Measurements from ENCODE around the gene FBXL16.

FBXL16 gene

DNA sequence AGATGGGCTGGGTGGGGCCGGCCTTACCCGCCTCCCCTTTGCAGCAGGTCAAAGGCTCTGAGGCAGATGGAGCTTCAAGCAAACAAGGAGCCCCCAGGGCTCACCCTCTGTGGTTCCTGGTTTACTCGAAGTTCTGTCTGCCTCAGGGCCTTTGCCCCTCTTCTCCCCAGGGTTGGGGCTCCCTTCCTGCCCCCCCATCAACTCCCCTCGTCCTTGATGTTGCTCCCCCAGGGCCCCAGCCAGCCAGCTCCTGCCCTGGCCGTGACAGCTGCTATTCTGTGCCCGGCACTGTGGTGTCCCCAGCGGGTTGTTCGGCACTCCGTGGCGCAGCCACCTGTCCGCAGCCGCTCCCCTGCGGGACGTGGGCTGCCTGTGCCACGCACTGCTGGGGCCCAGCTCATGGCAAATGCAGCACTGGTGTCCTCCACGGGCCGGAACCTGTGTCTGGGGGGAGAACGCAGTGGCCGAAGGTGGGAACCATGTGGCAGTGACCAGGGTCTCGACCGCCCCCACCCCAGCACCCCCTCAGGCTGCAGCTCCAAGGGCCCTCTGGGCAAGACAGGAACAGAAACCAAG, 5.0 kb upstream of the FBXL16 start:
- DNase-seq (ENCODE audit: low spot score) = no peak

DNA sequence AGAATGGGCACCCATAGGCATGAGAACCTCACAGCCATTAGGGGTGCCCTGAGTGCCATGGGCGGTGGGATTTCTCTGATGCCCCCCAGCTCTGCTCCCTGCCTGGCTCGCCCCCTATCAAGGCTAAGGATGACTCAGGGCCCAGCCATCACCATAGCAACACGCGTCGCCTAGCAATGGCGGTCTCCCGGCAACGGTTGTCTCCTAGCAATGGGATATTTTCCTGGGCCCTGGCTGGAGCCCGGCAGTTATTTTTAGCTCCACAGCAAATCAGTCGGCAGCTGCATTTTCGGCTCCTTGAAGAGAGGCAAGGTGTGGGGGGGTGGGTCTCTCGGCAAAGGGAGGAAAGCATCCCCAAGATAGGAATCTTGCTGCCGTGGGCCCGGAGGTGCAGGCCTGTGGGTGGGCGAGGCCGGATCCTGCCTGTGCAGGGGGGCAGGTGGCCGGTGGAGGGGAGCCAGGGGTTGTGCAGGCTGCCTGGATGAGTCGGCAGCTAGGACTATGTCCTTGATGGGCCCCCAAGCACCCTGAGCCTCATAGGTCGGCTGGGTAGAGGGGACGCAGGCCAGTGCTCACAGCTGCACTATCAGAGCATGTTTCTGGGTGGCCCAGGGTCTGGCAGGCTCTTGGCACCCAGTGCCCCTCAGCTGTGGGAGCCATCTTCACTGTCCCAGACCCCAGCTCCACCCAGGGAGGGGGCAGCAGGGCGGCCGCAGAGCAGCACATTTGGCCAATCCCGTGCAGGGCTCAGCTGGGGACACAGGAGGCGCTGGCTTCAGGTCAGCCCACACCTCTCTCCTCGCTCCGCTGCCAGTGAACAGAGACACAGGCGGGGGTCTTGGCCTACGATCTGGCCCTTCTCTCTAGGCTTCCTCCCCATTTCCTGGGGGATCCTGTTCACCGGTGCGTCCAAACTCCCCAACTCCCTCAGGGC, 4.2 kb upstream of the FBXL16 start:
- DNase-seq (ENCODE audit: low spot score) = peak; percentile 93

DNA sequence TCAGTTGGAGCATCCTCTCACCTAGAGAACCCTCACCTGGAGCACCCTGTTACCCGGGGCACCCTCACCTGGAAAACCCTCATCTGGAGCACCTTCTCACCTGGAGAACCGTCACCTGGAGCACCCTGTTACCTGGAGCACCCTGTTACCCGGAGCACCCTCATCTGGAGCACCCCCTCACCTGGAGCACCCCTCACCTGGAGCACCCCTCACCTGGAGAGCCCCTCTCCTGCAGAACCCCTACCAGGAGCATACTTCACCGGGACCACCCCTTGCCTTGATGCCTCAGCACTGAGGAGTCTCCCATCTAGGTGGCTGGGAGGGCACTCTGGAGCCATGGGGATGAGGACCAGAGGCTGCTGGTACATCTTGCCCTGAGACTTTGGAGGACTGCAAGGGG, 3.4 kb upstream of the FBXL16 start:
- DNase-seq (ENCODE audit: low spot score) = no peak

DNA sequence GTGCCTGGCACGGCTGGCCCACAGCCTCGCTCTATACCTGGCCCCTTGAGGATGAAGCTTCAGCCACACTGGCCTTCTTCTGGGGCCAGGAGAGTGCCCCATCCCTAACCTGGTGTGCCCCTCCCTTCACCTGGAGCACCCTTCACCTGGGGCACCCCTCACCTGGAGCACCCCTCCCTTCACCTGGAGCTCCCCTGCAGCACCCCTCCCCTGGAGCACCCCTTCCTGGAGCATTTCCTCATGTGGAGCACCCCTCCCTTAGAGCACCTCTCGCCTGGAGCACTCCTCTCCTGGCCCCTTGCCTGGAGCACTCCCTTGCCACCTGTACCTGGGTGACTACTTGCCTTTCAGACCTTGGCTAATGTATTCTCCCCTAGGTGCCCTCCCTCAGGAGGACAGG, 2.4 kb upstream of the FBXL16 start:
- DNase-seq (ENCODE audit: low spot score) = no peak

DNA sequence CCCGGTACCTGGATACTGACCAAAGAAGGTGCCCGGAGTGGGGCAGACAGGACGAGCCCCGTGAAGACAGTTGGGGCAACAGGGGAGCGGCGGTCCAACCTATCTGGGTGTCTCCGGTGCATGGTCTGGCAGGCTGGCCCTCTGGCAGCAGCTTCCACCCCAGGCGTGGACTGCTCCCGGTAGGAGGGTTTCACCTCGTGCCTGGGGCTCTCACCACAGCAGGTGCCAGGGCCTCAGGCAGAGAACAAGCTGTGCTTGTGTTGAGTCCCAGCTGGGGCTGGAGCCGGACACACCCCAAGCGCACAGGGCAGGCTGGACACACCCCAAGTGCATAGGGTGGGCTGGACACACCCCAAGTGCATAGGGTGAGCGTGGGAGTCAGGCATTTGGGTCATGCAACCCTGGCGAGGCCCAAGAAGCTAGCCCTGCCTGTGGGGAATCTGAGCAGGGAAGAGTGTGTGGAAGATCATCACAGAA, 1.5 kb upstream of the FBXL16 start:
- DNase-seq (ENCODE audit: low spot score) = no peak

DNA sequence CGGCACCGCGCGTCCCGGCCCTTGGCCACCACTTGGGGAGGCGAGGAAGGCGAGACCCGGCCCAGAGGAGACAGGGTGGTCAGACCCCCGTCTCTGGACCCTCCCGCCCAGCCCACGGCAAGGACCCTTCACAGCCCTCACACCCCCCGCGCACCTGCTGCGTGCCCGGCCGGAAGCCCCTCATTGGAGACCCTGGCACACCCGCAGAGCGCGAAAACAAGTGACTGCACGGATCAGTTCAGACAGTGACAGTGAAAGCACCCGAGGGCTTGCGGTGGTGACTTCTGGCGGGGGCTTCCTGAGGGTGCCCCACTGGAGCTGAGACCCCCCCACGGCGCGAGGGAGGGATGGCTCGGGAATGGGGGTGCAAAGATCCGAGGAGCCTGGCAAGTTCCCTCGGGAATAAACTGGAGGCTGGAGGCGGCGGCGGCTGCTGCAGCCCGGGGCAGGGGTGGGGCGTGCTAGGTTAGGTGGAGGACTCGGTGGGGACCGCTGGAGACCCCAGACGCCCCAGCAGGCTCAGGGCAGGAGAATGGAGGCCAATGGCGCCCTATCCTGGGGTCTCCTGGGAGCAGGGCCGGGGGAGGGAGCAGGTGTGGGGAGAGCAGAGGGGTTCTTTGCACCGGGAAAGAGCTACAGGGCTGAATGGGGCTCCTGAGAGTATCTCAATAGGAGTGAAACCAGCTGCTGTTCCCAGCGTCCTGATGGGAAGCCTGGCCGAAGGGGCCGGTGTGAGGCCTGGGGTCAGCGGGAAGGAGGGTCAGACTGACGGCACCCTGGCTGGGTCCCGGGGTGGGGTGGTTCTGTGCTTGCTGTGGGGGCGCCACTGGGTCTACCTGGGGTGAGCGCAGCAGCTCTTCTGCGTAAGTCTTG, 824 bp upstream of the FBXL16 start:
- DNase-seq (ENCODE audit: low spot score) = no peak

DNA sequence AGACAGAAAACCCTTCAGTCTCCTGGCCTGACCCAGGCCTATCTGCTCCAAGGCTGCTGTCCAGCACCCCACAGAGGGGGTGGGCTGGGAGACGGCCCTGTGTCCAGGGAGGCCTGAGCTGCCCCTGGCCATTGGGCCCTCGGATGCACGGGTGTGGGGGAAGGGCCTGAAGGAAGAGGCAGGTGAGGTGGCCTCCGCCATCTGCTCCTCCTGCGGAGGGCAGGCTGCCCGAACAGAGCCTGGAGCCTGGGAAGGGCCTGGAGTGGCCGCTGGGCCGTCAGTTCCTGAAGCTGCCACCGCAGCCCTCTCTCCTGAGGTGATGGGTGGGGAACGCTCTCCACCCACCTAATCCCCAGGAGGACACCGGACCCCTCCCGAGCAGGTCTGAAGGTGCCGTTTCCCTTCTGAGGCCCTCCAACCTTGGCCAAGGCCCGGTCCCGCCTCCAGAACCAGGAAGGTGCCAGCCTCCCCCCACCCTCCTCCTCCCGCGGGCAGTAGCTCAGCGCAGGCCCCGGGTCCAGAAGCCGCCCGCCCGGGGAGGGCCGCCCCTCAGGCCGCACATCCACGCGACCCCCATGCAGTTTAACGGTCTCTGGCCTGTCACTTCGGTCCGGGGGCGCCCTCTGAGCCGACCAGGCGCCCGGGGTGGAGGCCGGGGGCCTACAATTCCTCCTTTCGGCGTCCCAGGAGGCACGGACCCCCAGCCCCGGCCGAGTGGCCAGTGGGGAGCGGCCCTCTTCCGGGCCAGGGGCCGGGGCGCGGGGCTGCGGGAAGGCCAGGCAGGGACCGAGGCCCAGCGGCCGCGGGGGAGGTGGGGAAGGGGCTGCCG, 835 bp downstream of the FBXL16 start:
- DNase-seq (ENCODE audit: low spot score) = no peak

DNA sequence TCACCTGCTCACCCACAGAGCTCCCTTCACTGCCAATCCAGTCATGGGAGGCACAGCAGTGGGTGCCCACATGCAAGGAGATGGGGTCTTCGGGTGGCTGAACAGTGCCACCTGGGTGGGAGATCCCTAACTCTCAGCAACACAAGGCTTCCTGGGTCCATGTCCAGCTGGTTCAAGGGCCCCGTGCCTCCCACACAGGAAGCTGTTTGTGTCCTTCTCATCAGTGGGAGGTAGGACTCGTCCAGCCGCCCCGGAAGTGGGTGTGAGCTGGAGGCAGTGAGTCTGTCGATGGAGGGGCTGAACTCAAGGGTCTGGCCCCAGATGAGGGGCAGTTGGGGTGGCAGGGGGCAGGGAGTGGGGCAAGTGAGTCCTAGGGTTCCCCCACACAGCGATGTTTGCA, 1.6 kb downstream of the FBXL16 start:
- DNase-seq (ENCODE audit: low spot score) = no peak

DNA sequence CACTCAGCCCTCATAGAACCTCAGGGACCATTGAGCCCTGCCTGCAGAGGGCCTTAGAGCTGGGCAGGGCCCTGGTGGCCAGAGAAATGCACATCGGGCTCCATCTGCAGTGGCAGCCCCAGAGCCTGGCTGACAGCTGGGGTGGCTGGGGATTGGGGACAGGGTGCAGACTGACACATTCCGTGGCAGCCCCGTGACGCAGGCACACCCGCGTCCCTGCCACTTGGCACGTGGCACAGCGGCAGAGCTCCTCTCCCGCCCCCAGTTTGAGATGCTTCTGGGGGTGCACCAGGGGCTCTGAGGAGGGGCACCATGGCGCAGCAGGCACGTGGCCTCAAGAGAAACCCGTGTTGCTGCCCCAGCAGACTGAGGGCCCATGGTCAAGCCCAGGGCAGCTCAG, 2.2 kb downstream of the FBXL16 start:
- DNase-seq (ENCODE audit: low spot score) = no peak

DNA sequence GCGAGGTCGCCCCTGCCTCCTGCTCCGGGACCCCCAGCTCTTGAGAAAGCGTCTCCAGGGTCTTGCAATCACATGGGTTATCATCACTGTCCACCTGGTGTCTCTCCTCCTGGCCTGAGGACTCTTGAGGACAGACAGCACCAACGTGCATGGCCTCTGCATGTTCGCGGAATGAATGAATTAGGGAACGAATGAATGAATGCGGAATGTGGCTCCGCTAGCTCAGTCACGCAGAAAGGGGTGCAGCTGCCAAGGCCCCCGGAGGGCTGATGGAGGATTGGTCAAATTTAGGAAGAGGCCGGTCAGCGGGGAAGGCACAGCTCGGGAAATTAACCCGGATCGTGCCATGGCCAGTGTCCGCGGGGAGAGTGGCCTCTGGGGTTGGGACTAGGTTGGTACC, 3.3 kb downstream of the FBXL16 start:
- no peak for DNase-seq (ENCODE audit: low spot score)

DNA sequence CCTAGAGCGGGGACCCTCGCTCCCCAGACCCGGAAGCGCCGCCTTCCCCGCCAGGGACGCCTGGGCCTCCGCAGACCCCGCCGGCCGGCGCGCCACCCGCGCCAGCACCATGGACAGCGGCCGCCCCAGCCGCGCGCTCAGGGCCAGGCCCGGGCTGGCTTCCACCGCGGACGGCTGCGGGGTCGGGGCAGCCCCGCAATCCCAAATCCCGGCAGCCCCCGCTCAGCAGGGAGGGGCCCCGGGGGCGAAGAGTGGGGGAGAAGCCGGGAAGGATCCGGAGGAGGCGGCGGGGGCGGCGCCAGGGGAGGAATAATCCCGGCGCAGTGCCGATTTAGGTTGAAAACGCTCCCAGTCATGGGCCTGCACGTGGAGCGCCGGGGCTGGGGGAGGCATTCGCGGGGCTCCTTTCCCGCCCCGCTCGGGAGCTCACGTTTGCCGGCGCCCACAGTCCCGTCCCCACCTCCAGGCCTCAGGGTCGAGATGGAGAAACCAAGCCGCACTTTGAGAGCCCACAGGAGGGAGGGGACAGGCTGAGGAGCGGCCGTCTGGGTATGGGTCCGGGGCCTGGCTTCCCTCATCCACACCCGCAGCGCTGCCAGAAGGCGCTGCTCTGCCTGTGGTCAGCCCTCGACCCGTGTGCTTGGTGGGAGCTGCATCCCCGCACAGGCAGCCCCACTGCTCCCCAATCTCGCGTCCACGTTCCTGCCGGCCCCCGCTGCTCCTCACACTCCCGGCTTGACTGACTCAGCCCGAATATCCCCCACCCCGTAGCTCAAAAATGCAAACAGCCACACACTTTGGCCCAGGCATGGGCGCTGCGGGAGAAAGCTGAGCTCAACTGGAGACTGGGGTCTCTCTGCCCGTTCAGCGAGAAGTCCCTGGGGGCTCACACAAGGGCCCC, 4.7 kb downstream of the FBXL16 start:
- DNase-seq (ENCODE audit: low spot score) = no peak

DNA sequence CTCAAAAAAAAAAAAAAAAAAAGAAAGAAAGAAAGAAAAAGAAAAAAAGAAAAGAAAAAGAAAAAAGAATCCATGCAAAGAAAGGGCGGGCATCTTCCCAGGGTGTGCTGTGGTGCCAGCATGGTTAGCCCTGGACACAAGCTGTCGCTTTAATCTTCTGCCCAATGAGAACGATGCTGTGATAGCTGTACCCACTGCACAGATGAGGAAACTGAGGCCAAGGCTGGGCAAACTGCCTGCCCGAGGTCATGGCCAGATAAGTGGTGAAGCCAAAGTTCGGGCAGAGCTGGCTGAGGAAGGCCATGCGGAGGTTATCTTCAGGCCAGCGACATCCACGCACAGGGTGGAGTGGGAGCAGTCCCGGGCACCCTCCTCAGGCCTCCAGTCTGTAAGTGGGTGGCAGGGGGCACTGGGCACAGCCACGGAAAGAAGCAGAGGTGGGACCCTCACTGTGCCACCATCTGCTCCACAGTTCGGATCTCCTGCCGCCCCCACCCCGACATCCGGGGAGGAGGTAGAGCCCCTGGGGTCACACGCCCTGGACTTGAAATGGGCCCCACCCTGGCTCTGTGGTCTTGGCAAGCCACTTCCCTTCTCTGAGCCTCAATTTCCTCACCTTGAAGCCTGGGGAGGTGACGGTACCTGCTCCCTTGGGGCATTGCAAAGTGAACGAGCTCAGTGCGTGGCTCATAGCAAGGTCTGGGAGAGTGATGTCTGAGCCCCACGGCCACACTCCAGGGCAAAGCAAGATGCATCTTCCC, 6.5 kb downstream of the FBXL16 start:
- DNase-seq (ENCODE audit: low spot score) = no peak

DNA sequence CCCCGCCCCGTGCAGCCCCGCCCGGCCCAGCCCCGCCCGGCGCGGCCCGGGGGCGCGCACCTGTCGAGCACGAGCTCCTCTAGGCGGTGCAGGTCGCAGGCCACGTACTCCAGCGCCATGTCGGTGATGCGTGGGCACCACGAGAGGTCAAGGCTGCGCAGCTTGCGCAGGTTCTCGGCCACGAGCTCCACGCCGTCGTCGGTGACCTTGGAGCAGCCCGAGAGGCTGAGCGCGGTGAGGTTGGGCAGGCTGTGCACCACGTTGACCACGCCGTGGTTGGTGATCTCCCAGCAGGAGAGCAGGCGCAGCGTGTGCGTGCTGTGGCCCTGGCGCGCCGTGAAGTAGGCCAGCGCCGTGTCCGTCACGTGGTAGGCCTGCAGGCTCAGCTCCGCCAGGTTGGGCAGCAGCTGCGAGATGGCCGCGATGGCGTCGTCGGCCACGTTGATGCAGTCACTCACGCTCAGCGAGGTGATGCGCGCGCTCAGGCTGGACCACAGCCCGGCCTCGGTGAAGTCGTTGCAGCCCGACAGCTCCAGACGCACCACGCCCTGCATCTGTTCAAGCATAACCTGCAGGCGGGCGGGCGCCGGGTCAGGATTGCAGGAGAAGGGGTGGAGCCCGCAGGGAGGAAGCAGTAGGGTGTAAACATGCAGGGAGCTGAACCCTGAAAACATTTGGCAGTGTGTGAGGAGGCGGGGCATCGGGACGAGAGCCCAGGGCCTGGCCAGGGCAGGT, 10.1 kb downstream of the FBXL16 start:
- DNase-seq (ENCODE audit: low spot score) = no peak

DNA sequence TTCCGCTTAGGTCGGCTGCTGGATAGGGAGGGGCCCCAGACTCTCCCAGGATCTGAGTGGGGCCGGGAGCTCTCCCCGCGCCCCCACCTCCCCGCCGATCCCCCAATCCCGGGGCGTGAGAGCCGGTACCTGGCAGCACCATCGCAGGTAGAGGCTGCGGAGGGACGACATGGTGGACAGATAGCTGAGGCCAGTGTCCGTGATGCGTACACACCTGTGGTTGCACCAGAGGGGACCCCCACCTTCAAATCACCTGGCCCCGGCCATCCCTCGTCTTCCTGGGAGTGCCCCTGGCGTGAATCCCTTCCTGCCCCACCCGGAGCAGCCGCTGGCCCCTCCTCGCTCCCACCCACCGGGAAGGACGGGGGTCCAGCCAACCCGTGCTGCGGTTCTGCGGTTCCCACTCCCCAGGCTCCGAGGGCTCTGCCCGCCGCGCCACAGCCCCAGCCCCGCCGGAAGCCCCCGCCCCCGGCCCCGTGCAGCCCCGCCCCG, 10.7 kb downstream of the FBXL16 start:
- DNase-seq (ENCODE audit: low spot score) = no peak

DNA sequence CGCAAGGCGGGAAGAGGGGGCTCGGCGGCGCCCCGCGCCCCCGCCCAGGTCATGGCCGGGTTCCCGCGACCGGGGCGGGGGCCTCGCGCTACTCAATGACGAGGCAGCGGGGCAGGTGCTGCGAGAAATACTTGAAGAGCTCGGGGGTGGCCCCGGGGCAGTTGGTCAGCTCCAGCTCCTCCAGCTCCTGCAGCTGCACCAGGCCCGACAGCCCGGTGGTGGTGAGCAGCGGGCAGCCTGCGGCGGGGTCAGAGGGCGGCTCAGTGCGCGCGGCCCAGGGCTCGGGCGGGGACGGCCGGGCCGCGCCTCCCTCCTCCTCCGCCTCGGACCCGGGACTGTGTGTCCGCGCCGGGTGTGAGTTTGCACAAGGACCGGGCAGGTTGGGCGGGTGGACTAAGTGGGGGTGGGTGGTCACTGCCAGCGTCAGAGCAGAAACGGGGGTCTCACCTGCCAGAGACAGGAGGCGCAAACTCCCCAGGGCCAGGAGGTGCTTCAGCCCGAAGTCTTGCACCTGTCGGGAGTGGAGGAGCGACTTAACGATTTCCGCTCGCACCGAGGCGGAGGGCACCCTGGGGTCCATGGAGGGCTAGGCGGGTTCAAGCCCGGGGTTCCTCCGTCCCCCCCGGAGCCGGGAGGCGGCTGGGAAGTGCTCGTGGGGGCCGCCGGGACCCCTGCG, 11.3 kb downstream of the FBXL16 start:
- DNase-seq (ENCODE audit: low spot score) = no peak

DNA sequence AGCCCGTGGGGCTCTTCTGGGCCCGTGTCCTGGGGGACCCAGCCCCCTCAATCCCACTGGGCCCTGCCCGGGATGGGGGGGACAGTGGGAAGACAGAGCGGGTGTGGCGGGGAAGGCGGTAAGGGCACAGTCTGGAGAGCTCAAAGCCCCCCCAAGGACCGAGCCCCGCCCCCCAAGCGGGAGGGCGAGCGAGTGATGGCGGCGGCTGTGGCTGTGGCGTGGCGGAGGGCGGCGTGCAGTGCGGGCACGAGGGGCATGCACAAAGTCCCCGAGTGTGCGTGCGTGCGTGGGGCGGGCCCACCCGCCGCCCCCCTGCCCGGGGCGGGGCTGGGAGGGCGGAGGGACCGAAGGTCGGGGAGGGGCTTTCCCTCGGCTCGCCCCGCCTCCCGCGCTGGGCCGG, 11.8 kb downstream of the FBXL16 start:
- DNase-seq (ENCODE audit: low spot score) = no peak

DNA sequence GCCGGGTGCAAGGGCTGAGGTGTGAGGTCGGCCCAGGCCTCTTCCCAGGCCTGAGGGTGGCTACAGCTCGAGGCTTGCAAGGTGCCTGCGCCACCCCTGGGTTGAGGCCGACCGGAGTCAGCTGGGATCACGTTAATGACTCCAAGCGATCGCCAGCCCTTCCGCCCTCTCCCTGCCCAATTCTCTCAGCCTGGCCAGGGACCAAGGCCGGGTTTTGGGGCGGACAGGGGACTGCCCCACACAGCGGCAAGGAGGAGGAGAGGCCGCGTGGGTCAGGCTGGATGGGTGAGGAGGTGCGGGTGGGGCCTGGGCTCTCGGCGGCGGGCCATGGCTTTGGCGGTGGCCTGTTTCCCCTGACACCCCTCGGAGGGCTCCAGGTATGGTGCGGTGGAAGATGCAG, 12.2 kb downstream of the FBXL16 start:
- DNase-seq (ENCODE audit: low spot score) = no peak

All from SK-N-DZ (cell line).